Astrocyte (in vitro differentiated cells and primary cell): ENCODE data around the gene ITPRID2. TPM values are rescaled to one million over a fixed set of nuclear protein-coding genes. Genes with fewer than 3 reads are reported as not detected.

Experiments used
- DNase-seq: peaks from one replicate; pipeline ENCODE4 v3.0.0-alpha.2; 2010; ENCODE audit warnings: low read depth
- FAIRE-seq: peaks from 2 replicates; lab custom pipeline; 2011; peaks lifted over from hg19 to GRCh38; lab: Jason Lieb, UNC
- H2AFZ ChIP-seq: 2 replicates; pipeline ENCODE4 v1.6.0; 2012; ENCODE audit warnings: low read depth, low read length, inconsistent platforms
- H3K27ac ChIP-seq: 2 replicates; pipeline ENCODE4 v1.5.1; 2011; ENCODE audit warnings: low read depth, low read length, inconsistent platforms
- H3K27me3 ChIP-seq: 2 replicates; pipeline ENCODE4 v1.6.0; 2011; ENCODE audit warnings: low read length, inconsistent platforms; ENCODE audit not compliant: insufficient read depth
- H3K36me3 ChIP-seq: 2 replicates; pipeline ENCODE4 v1.5.1; 2011; ENCODE audit warnings: low read length, inconsistent platforms; ENCODE audit not compliant: insufficient read depth
- H3K4me1 ChIP-seq: 2 replicates; pipeline ENCODE4 v1.5.1; 2011; ENCODE audit warnings: low read length, inconsistent platforms; ENCODE audit not compliant: insufficient read depth
- H3K4me2 ChIP-seq: 2 replicates; pipeline ENCODE4 v1.6.0; 2012; ENCODE audit warnings: low read length, inconsistent platforms
- H3K4me3 ChIP-seq: 2 replicates; pipeline ENCODE4 v1.5.1; 2011; ENCODE audit warnings: low read depth, mild to moderate bottlenecking, low read length, inconsistent platforms; ENCODE audit not compliant: insufficient read depth
- H3K79me2 ChIP-seq: 2 replicates; pipeline ENCODE4 v1.6.0; 2012; ENCODE audit warnings: mild to moderate bottlenecking, low read length, inconsistent platforms; ENCODE audit not compliant: insufficient read depth
- H3K9ac ChIP-seq: 2 replicates; pipeline ENCODE4 v1.6.0; 2012; ENCODE audit warnings: mild to moderate bottlenecking, low read length, inconsistent platforms
- H3K9me3 ChIP-seq: 2 replicates; pipeline ENCODE4 v1.5.1; 2012; ENCODE audit warnings: low read depth, mild to moderate bottlenecking, low read length, inconsistent platforms; ENCODE audit not compliant: insufficient read depth
- H4K20me1 ChIP-seq: 2 replicates; pipeline ENCODE4 v1.6.0; 2012; ENCODE audit warnings: low read length, inconsistent platforms; ENCODE audit not compliant: insufficient read depth
- H3K27ac Mint-ChIP-seq: one replicate; pipeline ENCODE4 v1.8.0; 2021; ENCODE audit warnings: mild to moderate bottlenecking, mixed read lengths; ENCODE audit not compliant: unreplicated experiment
- H3K27me3 Mint-ChIP-seq: one replicate; pipeline ENCODE4 v1.8.0; 2021; ENCODE audit warnings: low read depth, mixed read lengths; ENCODE audit not compliant: unreplicated experiment
- H3K36me3 Mint-ChIP-seq: one replicate; pipeline ENCODE4 v1.8.0; 2021; ENCODE audit warnings: low read depth, mixed read lengths; ENCODE audit not compliant: unreplicated experiment
- H3K4me1 Mint-ChIP-seq: one replicate; pipeline ENCODE4 v1.8.0; 2021; ENCODE audit warnings: low read depth, mixed read lengths; ENCODE audit not compliant: unreplicated experiment
- H3K4me3 Mint-ChIP-seq: one replicate; pipeline ENCODE4 v1.8.0; 2021; ENCODE audit warnings: mild to moderate bottlenecking, moderate library complexity, mixed read lengths; ENCODE audit not compliant: unreplicated experiment
- H3K9me3 Mint-ChIP-seq: one replicate; pipeline ENCODE4 v1.8.0; 2021; ENCODE audit warnings: mild to moderate bottlenecking, mixed read lengths; ENCODE audit not compliant: unreplicated experiment
- CTCF ChIP-seq: IDR thresholded peaks from 2 replicates; pipeline ENCODE4 v1.5.1; 2011; ENCODE audit warnings: low read depth, mild to moderate bottlenecking, inconsistent platforms, low read length, moderate library complexity; ENCODE audit not compliant: insufficient read depth
- EZH2 ChIP-seq: IDR thresholded peaks from 2 replicates; pipeline ENCODE4 v1.6.1; 2012; ENCODE audit warnings: mild to moderate bottlenecking, low read length, inconsistent platforms; ENCODE audit not compliant: insufficient read depth
- total RNA-seq: library from RNA; stranded (reverse); gene quantifications from 2 replicates; pipeline ENCODE4 v1.2.1, GENCODE V29; 2021

ITPRID2 gene
- total RNA-seq, 1 donor from 2014 or later, result 272 TPM

DNA sequence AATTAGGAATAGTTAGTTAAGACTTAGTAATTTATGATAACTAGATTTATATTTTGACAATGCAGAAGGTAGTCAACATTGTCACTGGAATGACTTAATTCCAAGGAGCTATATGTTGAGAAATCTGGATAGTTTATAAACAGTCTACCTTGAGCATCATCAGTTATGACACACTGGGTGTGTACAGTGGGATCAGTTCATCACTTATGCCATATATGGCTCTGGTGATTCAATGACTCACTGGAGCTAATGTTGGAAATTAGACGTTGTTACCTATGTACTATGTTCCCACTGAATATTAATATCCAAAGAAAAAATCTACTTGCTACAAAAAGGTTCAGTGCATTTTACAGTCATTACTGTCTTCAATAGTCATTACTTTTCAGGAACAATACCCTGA is 34.0 kb upstream of the ITPRID2 start:
- Histone ChIP-seq H3K4me3 (no peak overlapping the region), H3K27ac (no peak overlapping the region), H3K4me2 (no peak overlapping the region), H3K27me3 (no peaks in the 10 kb centered on the region), H3K9ac (no peak overlapping the region), H2AFZ (no peak overlapping the region), H4K20me1 (no peaks in the 10 kb centered on the region), H3K4me1 (no peaks in the 10 kb centered on the region), H3K36me3 (no peaks in the 10 kb centered on the region), H3K79me2 (no peaks in the 10 kb centered on the region), H3K9me3 (no peaks in the 10 kb centered on the region)
- Mint-ChIP-seq H3K4me1 (no peaks in the 10 kb centered on the region), H3K4me3 (no peak overlapping the region), H3K36me3 (no peaks in the 10 kb centered on the region), H3K27ac (no peak overlapping the region), H3K9me3 (no peaks in the 10 kb centered on the region), H3K27me3 (no peaks in the 10 kb centered on the region)
- DNase-seq, result peak; percentile 19
- no peak for FAIRE-seq
- TF ChIP-seq EZH2 (no peak), CTCF (no peak)

DNA sequence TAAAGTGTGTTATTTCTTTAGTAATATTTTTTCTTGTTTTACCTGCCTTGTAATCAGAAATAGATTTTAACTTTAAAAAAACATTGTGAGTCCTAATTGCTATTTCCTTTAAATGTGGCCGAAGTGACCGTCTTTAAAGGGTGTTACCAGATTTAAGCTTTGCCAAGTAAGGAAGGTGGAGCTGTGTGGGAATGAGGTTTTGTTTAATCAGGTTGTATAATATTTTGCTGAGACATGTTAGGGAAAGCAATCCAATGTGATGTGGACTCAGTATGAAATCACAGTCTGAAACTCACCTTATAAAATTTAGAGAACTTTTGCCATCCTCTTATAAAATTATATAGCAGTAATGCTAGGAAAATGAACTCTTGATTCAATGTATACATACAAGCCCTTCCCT is 32.9 kb upstream of the ITPRID2 start:
- H4K20me1 ChIP-seq, result no peaks in the 10 kb centered on the region
- H3K79me2 ChIP-seq, result no peaks in the 10 kb centered on the region
- no peaks in the 10 kb centered on the region for H3K4me1 ChIP-seq
- H3K9ac ChIP-seq, result no peak overlapping the region
- no peak overlapping the region for H3K27ac ChIP-seq
- H3K4me3 Mint-ChIP-seq, result no peak overlapping the region
- no peaks in the 10 kb centered on the region for H3K9me3 Mint-ChIP-seq
- no peak overlapping the region for H3K27ac Mint-ChIP-seq
- no peak for TF ChIP-seq CTCF
- no peak for TF ChIP-seq EZH2
- H3K4me1 Mint-ChIP-seq, result no peaks in the 10 kb centered on the region
- H2AFZ ChIP-seq, result no peak overlapping the region
- FAIRE-seq (no peak), DNase-seq (no peak)
- H3K36me3 Mint-ChIP-seq, result no peaks in the 10 kb centered on the region
- H3K36me3 ChIP-seq, result no peaks in the 10 kb centered on the region
- H3K4me2 ChIP-seq, result no peak overlapping the region
- H3K4me3 ChIP-seq, result no peak overlapping the region
- H3K27me3 Mint-ChIP-seq, result no peaks in the 10 kb centered on the region
- no peaks in the 10 kb centered on the region for H3K9me3 ChIP-seq
- no peaks in the 10 kb centered on the region for H3K27me3 ChIP-seq

GRCh38 chr2:181859123-181859522 is 32.4 kb upstream of the ITPRID2 start:
- TF ChIP-seq EZH2 (no peak), CTCF (no peak)
- H4K20me1 ChIP-seq, result no peaks in the 10 kb centered on the region
- no peak overlapping the region for H3K4me3 Mint-ChIP-seq
- no peak overlapping the region for H3K27ac Mint-ChIP-seq
- H3K27me3 Mint-ChIP-seq, result no peaks in the 10 kb centered on the region
- no peaks in the 10 kb centered on the region for H3K79me2 ChIP-seq
- no peaks in the 10 kb centered on the region for H3K4me1 ChIP-seq
- FAIRE-seq, result no peak
- no peak overlapping the region for H3K9ac ChIP-seq
- H3K27me3 ChIP-seq, result no peaks in the 10 kb centered on the region
- H3K9me3 Mint-ChIP-seq, result no peaks in the 10 kb centered on the region
- H3K4me2 ChIP-seq, result no peak overlapping the region
- no peaks in the 10 kb centered on the region for H3K36me3 Mint-ChIP-seq
- H2AFZ ChIP-seq, result no peak overlapping the region
- H3K4me3 ChIP-seq, result no peak overlapping the region
- H3K9me3 ChIP-seq, result no peaks in the 10 kb centered on the region
- H3K4me1 Mint-ChIP-seq, result no peaks in the 10 kb centered on the region
- H3K27ac ChIP-seq, result no peak overlapping the region
- no peaks in the 10 kb centered on the region for H3K36me3 ChIP-seq
- peak; percentile 8 for DNase-seq
